Gastrocnemius medialis (tissue), 4 donors: ENCODE results near the gene MAP2K5. TPM values are rescaled to one million over a fixed set of nuclear protein-coding genes. Genes with fewer than 3 reads are reported as not detected.
A peak's percentile ranks its signal among the peaks of the same experiment; 100 is the strongest.

Experiments used
- ATAC-seq, 2 donors: fragments of 150-250 bp; one replicate each; pipeline ENCODE4 v1.9.1; 2016
- DNase-seq, 2 donors: peaks; one replicate each; pipeline ENCODE4 v3.0.0-alpha.2; 2019
- H3K27ac ChIP-seq, 4 donors: fragments of 200-600 bp; sonication (generic); 1 replicate in 1 of 4; 2 replicates in 3 of 4; pipeline ENCODE4 v1.5.1; 2016 to 2018; ENCODE audit warnings: mild to moderate bottlenecking in 2 of 4, moderate library complexity in 1 of 4
- H3K27me3 ChIP-seq, 3 donors: fragments of 200-600 bp; sonication (generic) in 2 of 3; 1 replicate in 1 of 3; 2 replicates in 2 of 3; pipeline versions ENCODE4 v1.5.1 to v1.6.0; 2016 to 2019; ENCODE audit warnings: mild to moderate bottlenecking in 1 of 3, moderate library complexity in 1 of 3
- H3K36me3 ChIP-seq, 2 donors: fragments of 200-600 bp; sonication (generic) in 1 of 2; one replicate each; pipeline ENCODE4 v1.5.1; 2017 to 2018
- H3K4me1 ChIP-seq, 2 donors: fragments of 200-600 bp; sonication (generic) in 1 of 2; one replicate each; pipeline ENCODE4 v1.5.1; 2016 to 2017; ENCODE audit warnings: mild to moderate bottlenecking in 2 of 2
- H3K4me3 ChIP-seq, 4 donors: fragments of 200-600 bp; sonication (generic) in 3 of 4; 1 replicate in 1 of 4; 2 replicates in 3 of 4; pipeline ENCODE4 v1.5.1; 2016 to 2019; ENCODE audit warnings: mild to moderate bottlenecking in 2 of 4
- H3K9me3 ChIP-seq, 3 donors: fragments of 200-600 bp; sonication (generic) in 2 of 3; 1 replicate in 1 of 3; 2 replicates in 2 of 3; pipeline ENCODE4 v1.5.1; 2016 to 2019
- POLR2A ChIP-seq, 2 donors: fragments of 450-650 bp; IDR thresholded peaks; one replicate each; pipeline ENCODE4 v1.6.1; 2017; ENCODE audit warnings: antibody characterized with exemption in 2 of 2, mild to moderate bottlenecking in 2 of 2, moderate library complexity in 2 of 2
- in situ Hi-C, 4 donors: fragments of 200-750 bp; cut with MboI; loops; one replicate each; pipeline versions ENCODE4 v1.15.0 to v1.8.0; 2017; ENCODE audit warnings: low sequenced_read_pairs in 4 of 4
- intact Hi-C: fragments of 100-400 bp; cut with DNase I; formaldehyde crosslinking; loops from one replicate; pipeline ENCODE4 v1.15.1; 2023; ENCODE audit warnings: low total_unique reads
- total RNA-seq, 4 donors: library from RNA; depleted of rRNA; stranded (reverse); fragments of >200 nt; gene quantifications; one replicate each; pipeline versions ENCODE4 v1.1.0 to v1.2.3, GENCODE V29; 2016
- TF ChIP-seq, protein P1 (sequence below), 5 experiments: fragments of 450-650 bp in 3 of 5; fragments of 200-600 bp in 2 of 5; sonication (generic) in 2 of 5; IDR thresholded peaks in 4 of 5; conservative IDR thresholded peaks in 1 of 5; 1 replicate in 4 of 5; 2 replicates in 1 of 5; pipeline ENCODE4 v1.5.1; 2016 to 2019; ENCODE audit warnings: antibody characterized with exemption in 5 of 5, mild to moderate bottlenecking in 3 of 5, moderate library complexity in 3 of 5

The MAP2K5 gene
- total RNA-seq, 4 donors from 2014 or later, result 5.9 to 6.8 (median 6.4) TPM

DNA sequence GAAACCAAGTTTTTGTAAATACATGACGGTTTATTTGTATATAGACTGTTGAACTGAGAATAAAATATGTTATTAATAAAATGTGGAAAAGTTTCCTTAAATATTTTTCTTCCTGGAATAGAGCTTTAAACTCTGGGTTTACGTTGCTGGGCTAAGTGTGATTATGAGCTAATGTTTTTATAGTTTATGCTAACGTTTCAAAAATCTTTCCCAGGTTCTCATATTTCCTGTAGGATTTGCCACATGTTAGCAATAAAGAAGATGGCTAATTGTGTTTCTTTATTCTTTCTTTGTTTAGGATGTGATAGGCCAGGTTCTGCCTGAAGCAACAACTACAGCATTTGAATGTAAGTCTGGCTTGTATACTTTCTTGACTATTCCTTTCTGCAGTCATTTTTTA, 7.2 kb downstream of the MAP2K5 start:
- in situ Hi-C loops, result loop anchor here in 1 of 4 donors (25.0 kb wide), 1 partner anchor 288 kb away; the partner anchor contains the start of genes RNU6-1 and SKOR1

DNA sequence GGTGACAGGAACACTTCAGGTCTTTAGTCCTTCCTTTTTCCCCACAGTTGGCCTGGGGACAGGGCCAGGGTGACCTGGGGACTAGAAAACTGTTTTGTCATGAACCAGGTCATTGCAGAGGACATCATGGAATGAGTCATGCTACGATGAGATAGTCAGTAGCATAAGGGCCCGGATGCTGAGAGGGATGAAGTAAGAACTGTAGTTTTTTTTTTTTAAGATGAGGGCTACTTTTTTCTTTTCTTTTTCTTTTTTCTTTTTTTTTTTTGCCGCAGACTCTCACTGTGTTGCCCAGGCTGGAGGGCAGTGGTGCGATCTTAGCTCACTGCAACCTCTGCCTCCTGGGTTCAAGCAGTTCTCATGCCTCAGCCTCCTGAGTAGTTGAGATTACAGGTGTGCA, 8.0 kb downstream of the MAP2K5 start:
- Histone ChIP-seq H3K4me3 (no peak overlapping the region), H3K4me1 (peaks cover 9 to 30% of the 10 kb centered on the region in 2 donors), H3K36me3 (peaks cover 0 to 8% of the 10 kb centered on the region in 2 donors), H3K27me3 (no peaks in the 10 kb centered on the region), H3K9me3 (no peaks in the 10 kb centered on the region), H3K27ac (peak overlapping the region; percentile 16 to 60 (median 43))
- ATAC-seq, result peak; percentile 78 to 95
- TF ChIP-seq, protein P1, sequence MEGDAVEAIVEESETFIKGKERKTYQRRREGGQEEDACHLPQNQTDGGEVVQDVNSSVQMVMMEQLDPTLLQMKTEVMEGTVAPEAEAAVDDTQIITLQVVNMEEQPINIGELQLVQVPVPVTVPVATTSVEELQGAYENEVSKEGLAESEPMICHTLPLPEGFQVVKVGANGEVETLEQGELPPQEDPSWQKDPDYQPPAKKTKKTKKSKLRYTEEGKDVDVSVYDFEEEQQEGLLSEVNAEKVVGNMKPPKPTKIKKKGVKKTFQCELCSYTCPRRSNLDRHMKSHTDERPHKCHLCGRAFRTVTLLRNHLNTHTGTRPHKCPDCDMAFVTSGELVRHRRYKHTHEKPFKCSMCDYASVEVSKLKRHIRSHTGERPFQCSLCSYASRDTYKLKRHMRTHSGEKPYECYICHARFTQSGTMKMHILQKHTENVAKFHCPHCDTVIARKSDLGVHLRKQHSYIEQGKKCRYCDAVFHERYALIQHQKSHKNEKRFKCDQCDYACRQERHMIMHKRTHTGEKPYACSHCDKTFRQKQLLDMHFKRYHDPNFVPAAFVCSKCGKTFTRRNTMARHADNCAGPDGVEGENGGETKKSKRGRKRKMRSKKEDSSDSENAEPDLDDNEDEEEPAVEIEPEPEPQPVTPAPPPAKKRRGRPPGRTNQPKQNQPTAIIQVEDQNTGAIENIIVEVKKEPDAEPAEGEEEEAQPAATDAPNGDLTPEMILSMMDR (IDR thresholded peaks at IDR 0.05 in 4 of 5, conservative IDR thresholded peaks at IDR 0.05 in 1 of 5), result no peak
- no peak for TF ChIP-seq POLR2A (IDR thresholded peaks at IDR 0.05)
- in situ Hi-C loops, result no loop called here
- peak in 1 of 2 donors; percentile 56 for DNase-seq
- intact Hi-C loops, result no loop called here

More for the DNA sequence above, 7.2 kb downstream of the MAP2K5 start:
- no peaks in the 10 kb centered on the region for H3K9me3 ChIP-seq
- peaks cover 12 to 30% of the 10 kb centered on the region in 2 donors for H3K4me1 ChIP-seq
- no peak for TF ChIP-seq POLR2A (IDR thresholded peaks at IDR 0.05)
- peaks cover 0 to 8% of the 10 kb centered on the region in 2 donors for H3K36me3 ChIP-seq
- no peak for ATAC-seq
- no peak overlapping the region for H3K4me3 ChIP-seq
- intact Hi-C loops, result loop anchor here (10.0 kb wide), 1 partner anchor 295 kb away; the partner anchor contains the start of genes AAGAB and IQCH
- peak overlapping the region; percentile 16 to 60 (median 40) for H3K27ac ChIP-seq
- no peak for DNase-seq
- no peaks in the 10 kb centered on the region for H3K27me3 ChIP-seq

DNA sequence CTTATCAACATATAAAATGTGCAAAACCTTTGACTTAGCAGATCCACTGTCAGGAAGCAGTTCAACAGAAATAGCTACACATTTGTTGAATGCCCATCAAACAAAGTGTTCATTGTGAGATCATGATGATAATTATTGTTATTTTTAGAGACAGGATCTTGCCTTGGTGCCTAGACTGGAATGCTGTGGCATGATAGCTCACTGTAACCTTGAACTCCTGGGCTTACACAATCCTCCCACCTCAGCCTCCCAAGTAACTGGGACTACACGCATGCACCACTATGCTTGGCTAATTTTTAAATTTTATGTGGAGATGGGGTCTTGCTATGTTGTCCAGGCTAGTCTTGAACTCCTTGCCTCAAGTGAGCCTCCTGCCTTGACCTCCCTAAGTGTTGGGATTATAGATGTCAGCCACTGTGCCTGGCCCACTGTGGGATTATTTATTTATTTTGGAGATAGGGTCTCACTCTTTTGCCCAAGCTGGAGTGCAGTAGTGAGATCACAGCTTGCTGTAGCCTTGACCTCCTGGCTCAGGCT, 8.8 kb downstream of the MAP2K5 start:
- TF ChIP-seq, protein P1 (IDR thresholded peaks at IDR 0.05 in 4 of 5, conservative IDR thresholded peaks at IDR 0.05 in 1 of 5), result no peak
- no peak for TF ChIP-seq POLR2A (IDR thresholded peaks at IDR 0.05)
- ATAC-seq (no peak), DNase-seq (no peak)
- H3K4me3 ChIP-seq, result no peak overlapping the region
- in situ Hi-C loops, result no loop called here
- peaks cover 0 to 5% of the 10 kb centered on the region in 2 donors for H3K36me3 ChIP-seq
- intact Hi-C loops, result no loop called here
- H3K4me1 ChIP-seq, result peaks cover 9 to 30% of the 10 kb centered on the region in 2 donors
- no peaks in the 10 kb centered on the region for H3K9me3 ChIP-seq
- H3K27me3 ChIP-seq, result no peaks in the 10 kb centered on the region
- H3K27ac ChIP-seq, result peak overlapping the region in 3 of 4 donors; percentile 40 to 60 (median 46)

DNA sequence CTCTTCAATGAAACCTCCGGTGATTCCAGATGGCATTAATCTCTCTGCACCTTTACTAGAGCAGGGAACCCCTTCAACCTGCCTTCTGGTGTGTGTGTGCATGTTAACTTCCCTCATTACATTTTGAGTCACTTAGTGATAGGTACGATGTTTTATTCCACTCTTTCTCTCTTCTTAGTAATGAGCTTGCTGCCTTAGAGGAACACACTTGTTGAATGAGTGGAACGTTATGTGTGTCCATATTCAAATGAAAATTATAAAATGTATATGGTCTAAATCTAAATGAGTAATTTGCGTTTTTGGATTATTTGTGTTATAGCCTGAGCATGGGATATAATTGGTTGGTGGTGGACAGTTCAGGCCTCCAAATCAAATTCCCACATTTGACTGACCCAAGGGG, 12.1 kb downstream of the MAP2K5 start:
- no peak for DNase-seq
- peaks cover 0 to 11% of the 10 kb centered on the region in 2 donors for H3K4me1 ChIP-seq
- H3K9me3 ChIP-seq, result no peaks in the 10 kb centered on the region
- no peaks in the 10 kb centered on the region for H3K27me3 ChIP-seq
- no peak overlapping the region for H3K4me3 ChIP-seq
- no peak overlapping the region for H3K27ac ChIP-seq
- intact Hi-C loops, result no loop called here
- H3K36me3 ChIP-seq, result no peaks in the 10 kb centered on the region
- in situ Hi-C loops, result no loop called here
- no peak for ATAC-seq
- TF ChIP-seq POLR2A (IDR thresholded peaks at IDR 0.05), result no peak
- TF ChIP-seq, protein P1 (IDR thresholded peaks at IDR 0.05 in 4 of 5, conservative IDR thresholded peaks at IDR 0.05 in 1 of 5), result no peak

DNA sequence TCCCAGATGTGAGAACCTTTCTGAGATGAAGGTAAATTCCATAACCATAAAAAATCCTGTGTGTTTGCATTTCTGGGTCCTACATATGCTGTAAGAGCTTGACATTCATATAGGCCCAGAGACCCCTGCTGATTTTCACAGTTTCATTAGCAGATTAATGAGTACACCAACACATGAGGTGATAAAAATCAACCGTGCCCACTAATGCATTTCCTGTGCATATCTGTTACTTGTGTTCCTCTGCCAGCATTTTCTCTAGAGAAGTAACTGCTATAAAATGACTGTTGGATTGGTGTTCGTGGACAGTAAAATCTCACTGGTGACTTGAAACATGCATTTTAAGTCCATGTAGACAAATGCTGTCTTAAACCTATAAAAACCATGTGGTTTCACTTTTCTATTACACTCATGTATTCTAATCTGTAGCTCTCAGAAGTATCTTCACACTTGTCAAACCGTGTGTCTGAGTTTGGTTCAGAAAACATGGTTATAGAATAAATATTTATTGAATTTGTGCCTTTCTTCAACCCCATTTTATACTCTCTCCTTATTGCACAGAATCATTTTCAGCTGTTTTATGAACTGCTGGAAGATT, 14.6 kb downstream of the MAP2K5 start:
- no peak for ATAC-seq
- TF ChIP-seq, protein P1 (IDR thresholded peaks at IDR 0.05 in 4 of 5, conservative IDR thresholded peaks at IDR 0.05 in 1 of 5), result no peak
- no peak for TF ChIP-seq POLR2A (IDR thresholded peaks at IDR 0.05)

More for the DNA sequence above, 14.6 kb downstream of the MAP2K5 start:
- intact Hi-C loops, result no loop called here
- H3K4me1 ChIP-seq, result no peaks in the 10 kb centered on the region
- H3K36me3 ChIP-seq, result no peaks in the 10 kb centered on the region
- in situ Hi-C loops, result no loop called here
- H3K9me3 ChIP-seq, result no peaks in the 10 kb centered on the region
- H3K4me3 ChIP-seq, result no peak overlapping the region
- no peak overlapping the region for H3K27ac ChIP-seq
- DNase-seq, result no peak
- H3K27me3 ChIP-seq, result no peaks in the 10 kb centered on the region
